Measurements from ENCODE around the gene UBE2O. TPM values are rescaled to one million over a fixed set of nuclear protein-coding genes. Genes with fewer than 3 reads are reported as not detected.

Gene UBE2O
- total and polyA plus RNA-seq, 2 experiments from 2014 or later, result 7.1 to 17.2 TPM

- Histone ChIP-seq H3K4me1 (ENCODE audit: insufficient read depth) (peaks cover 16% of the 10 kb centered on the region; the same call in 1 of the 2 replicates), H3K9me2 (ENCODE audit: insufficient read depth) (no peaks in the 10 kb centered on the region), H3K9me3 (ENCODE audit: low read depth) (no peaks in the 10 kb centered on the region), H3K4me2 (ENCODE audit: unreplicated experiment) (no peak overlapping the region), H3K27me3 (replicated peaks; ENCODE audit: insufficient read depth) (no peaks in the 10 kb centered on the region), H3K36me3 (ENCODE audit: low read depth) (no peaks in the 10 kb centered on the region), H3K9ac (no peak overlapping the region), H3K4me3 (no peak overlapping the region), H3K79me2 (ENCODE audit: insufficient read depth) (peaks cover 5% of the 10 kb centered on the region), H3F3A (ENCODE audit: insufficient read depth) (peaks cover 13% of the 10 kb centered on the region), H4K20me1 (ENCODE audit: insufficient read depth) (no peaks in the 10 kb centered on the region), H3K27ac (no peak overlapping the region), H2AFZ (no peak overlapping the region)
- TF ChIP-seq EZH2 (IDR thresholded peaks at IDR 0.05; ENCODE audit: insufficient read depth, poor library complexity, severe bottlenecking) (no peak), EZH2phosphoT487 (IDR thresholded peaks at IDR 0.05; ENCODE audit: insufficient read depth, low read depth) (no peak)
- no peak for DNase-seq
- in situ Hi-C loops (cut with MboI), result no loop called here
- WGBS, 2 experiments (ENCODE audit: low coverage in 1 of 2, low lambda C conversion rate in 2 of 2, missing lambda C conversion rate in 2 of 2), result 89 to 90% methylated on average over 6 of the region's 6 CpGs
Measured at GRCh38 chr17:76357597-76358158, 95.3 kb downstream of the UBE2O start.

- peaks cover 12% of the 10 kb centered on the region for H3K79me2 ChIP-seq (ENCODE audit: insufficient read depth)
- H3K9me3 ChIP-seq (ENCODE audit: low read depth), result no peaks in the 10 kb centered on the region
- no peak overlapping the region for H2AFZ ChIP-seq
- H3K9me2 ChIP-seq (ENCODE audit: insufficient read depth), result no peaks in the 10 kb centered on the region
- no peak for DNase-seq
- H3K4me1 ChIP-seq (ENCODE audit: insufficient read depth), result peaks cover 19% of the 10 kb centered on the region; the same call in 1 of the 2 replicates
- H3K4me2 ChIP-seq (ENCODE audit: unreplicated experiment), result no peak overlapping the region
- no peak overlapping the region for H3K27ac ChIP-seq
- peaks cover 9% of the 10 kb centered on the region for H3F3A ChIP-seq (ENCODE audit: insufficient read depth)
- no peak overlapping the region for H3K9ac ChIP-seq
- H3K27me3 ChIP-seq (replicated peaks; ENCODE audit: insufficient read depth), result no peaks in the 10 kb centered on the region
- WGBS, 2 experiments (ENCODE audit: low coverage in 1 of 2, low lambda C conversion rate in 2 of 2, missing lambda C conversion rate in 2 of 2), result 75 to 82% methylated on average over 12 of the region's 12 CpGs
- TF ChIP-seq EZH2phosphoT487 (IDR thresholded peaks at IDR 0.05; ENCODE audit: insufficient read depth, low read depth) (no peak), EZH2 (IDR thresholded peaks at IDR 0.05; ENCODE audit: insufficient read depth, poor library complexity, severe bottlenecking) (no peak)
- no peaks in the 10 kb centered on the region for H4K20me1 ChIP-seq (ENCODE audit: insufficient read depth)
- H3K36me3 ChIP-seq (ENCODE audit: low read depth), result no peaks in the 10 kb centered on the region
- in situ Hi-C loops (cut with MboI), result no loop called here
- H3K4me3 ChIP-seq, result no peak overlapping the region
Measured at GRCh38 chr17:76356803-76357456, 96.0 kb downstream of the UBE2O start.

GRCh38 chr17:76354747-76355310 lies 98.1 kb downstream of the UBE2O start:
- 57 to 68% methylated on average over 13 of the region's 13 CpGs for WGBS, 2 experiments (ENCODE audit: low coverage in 1 of 2, low lambda C conversion rate in 2 of 2, missing lambda C conversion rate in 2 of 2)

GRCh38 chr17:76354317-76354729 lies 98.6 kb downstream of the UBE2O start:
- H3K79me2 ChIP-seq (ENCODE audit: insufficient read depth), result peaks cover 38% of the 10 kb centered on the region
- DNase-seq, result no peak
- H3K4me3 ChIP-seq, result peak overlapping the region; percentile 84
- in situ Hi-C loops (cut with MboI), result no loop called here
- WGBS, 2 experiments (ENCODE audit: low coverage in 1 of 2, low lambda C conversion rate in 2 of 2, missing lambda C conversion rate in 2 of 2), result 3 to 4% methylated on average over 18 of the region's 18 CpGs
- H3K27me3 ChIP-seq (replicated peaks; ENCODE audit: insufficient read depth), result no peaks in the 10 kb centered on the region
- H3K4me2 ChIP-seq (ENCODE audit: unreplicated experiment), result peak overlapping the region; percentile 96
- H3K9me3 ChIP-seq (ENCODE audit: low read depth), result no peaks in the 10 kb centered on the region
- peak overlapping the region; percentile 86 for H3K27ac ChIP-seq
- H3K9me2 ChIP-seq (ENCODE audit: insufficient read depth), result no peaks in the 10 kb centered on the region
- TF ChIP-seq EZH2phosphoT487 (IDR thresholded peaks at IDR 0.05; ENCODE audit: insufficient read depth, low read depth) (no peak), EZH2 (IDR thresholded peaks at IDR 0.05; ENCODE audit: insufficient read depth, poor library complexity, severe bottlenecking) (no peak)
- no peaks in the 10 kb centered on the region; the same call in 1 of the 2 replicates for H3F3A ChIP-seq (ENCODE audit: insufficient read depth)
- H2AFZ ChIP-seq, result peak overlapping the region; percentile 94
- peaks cover 6% of the 10 kb centered on the region; the same call in 1 of the 2 replicates for H3K4me1 ChIP-seq (ENCODE audit: insufficient read depth)
- H4K20me1 ChIP-seq (ENCODE audit: insufficient read depth), result no peaks in the 10 kb centered on the region
- peak overlapping the region; percentile 93 for H3K9ac ChIP-seq
- no peaks in the 10 kb centered on the region for H3K36me3 ChIP-seq (ENCODE audit: low read depth)

More at GRCh38 chr17:76354747-76355310, 98.1 kb downstream of the UBE2O start:
- H3F3A ChIP-seq (ENCODE audit: insufficient read depth), result peaks cover 2% of the 10 kb centered on the region; the same call in 1 of the 2 replicates
- H3K27me3 ChIP-seq (replicated peaks; ENCODE audit: insufficient read depth), result no peaks in the 10 kb centered on the region
- in situ Hi-C loops (cut with MboI), result no loop called here
- H3K27ac ChIP-seq, result peak overlapping the region; percentile 17; the same call in 1 of the 2 replicates
- peak overlapping the region; percentile 96 for H3K4me2 ChIP-seq (ENCODE audit: unreplicated experiment)
- H3K4me1 ChIP-seq (ENCODE audit: insufficient read depth), result peaks cover 6% of the 10 kb centered on the region; the same call in 1 of the 2 replicates
- H3K9ac ChIP-seq, result peak overlapping the region; percentile 93
- peak; percentile 31 for DNase-seq
- no peaks in the 10 kb centered on the region for H3K9me2 ChIP-seq (ENCODE audit: insufficient read depth)
- H3K79me2 ChIP-seq (ENCODE audit: insufficient read depth), result peaks cover 33% of the 10 kb centered on the region
- no peaks in the 10 kb centered on the region for H3K9me3 ChIP-seq (ENCODE audit: low read depth)
- H2AFZ ChIP-seq, result peak overlapping the region; percentile 70
- H3K4me3 ChIP-seq, result no peak overlapping the region
- H3K36me3 ChIP-seq (ENCODE audit: low read depth), result no peaks in the 10 kb centered on the region
- H4K20me1 ChIP-seq (ENCODE audit: insufficient read depth), result no peaks in the 10 kb centered on the region
- no peak for TF ChIP-seq EZH2phosphoT487 (IDR thresholded peaks at IDR 0.05; ENCODE audit: insufficient read depth, low read depth)
- TF ChIP-seq EZH2 (IDR thresholded peaks at IDR 0.05; ENCODE audit: insufficient read depth, poor library complexity, severe bottlenecking), result no peak
